AG09309 (cell line): Measurements from ENCODE around the gene SLIT3.

Source experiments
- DNase-seq: peaks from one replicate; pipeline ENCODE4 v3.0.0-alpha.2; 2010; ENCODE audit warnings: low read depth
- H3K4me3 ChIP-seq: 2 replicates; pipeline ENCODE4 v1.5.1; 2011; ENCODE audit warnings: mild to moderate bottlenecking, low read depth, low read length, moderate library complexity; ENCODE audit not compliant: control insufficient read depth
- CTCF ChIP-seq: IDR thresholded peaks from 2 replicates; pipeline ENCODE4 v1.5.1; 2011; ENCODE audit warnings: mild to moderate bottlenecking, low read depth, low read length, inconsistent platforms; ENCODE audit not compliant: insufficient read depth, control insufficient read depth; ENCODE audit errors: missing control alignments

SLIT3 gene

DNA sequence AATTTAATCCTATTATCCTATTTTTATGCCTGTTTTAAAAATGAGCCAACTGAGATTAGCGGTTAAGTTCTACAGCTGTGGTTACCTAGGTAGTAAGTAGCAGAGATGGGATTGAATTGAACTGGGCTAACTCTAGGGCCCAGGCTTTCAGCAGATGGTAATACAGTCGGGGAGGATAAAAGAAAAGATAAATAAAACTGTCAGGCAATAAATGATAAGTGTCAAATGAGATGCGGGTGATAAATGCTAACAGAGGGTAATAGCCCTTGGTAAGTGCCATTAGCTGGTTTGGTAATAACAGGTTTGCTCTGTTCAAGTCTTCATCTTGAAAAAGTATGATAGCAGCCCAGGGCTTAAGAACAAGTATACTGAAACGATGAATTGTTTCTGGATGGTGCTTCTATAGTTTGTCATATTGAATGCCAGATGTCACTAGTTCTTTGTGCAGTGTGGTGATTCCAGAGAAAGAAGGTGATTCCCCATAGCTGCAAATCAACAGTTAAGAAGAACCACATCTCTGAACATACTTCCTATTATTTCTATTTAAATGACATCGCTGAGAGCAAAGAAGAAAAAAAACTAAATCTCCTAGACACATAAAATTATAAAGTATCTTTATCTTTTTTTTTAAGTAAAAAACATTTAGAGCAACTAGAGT is 360.9 kb downstream of the SLIT3 start:
- TF ChIP-seq CTCF: no peak
- DNase-seq: no peak

GRCh38 chr5:168939156-168939800 is 361.7 kb downstream of the SLIT3 start:
- no peak for TF ChIP-seq CTCF
- DNase-seq: no peak
- H3K4me3 ChIP-seq: no peak overlapping the region

More for the DNA sequence above, 360.9 kb downstream of the SLIT3 start:
- no peak overlapping the region for H3K4me3 ChIP-seq

GRCh38 chr5:168936511-168936910 is 364.4 kb downstream of the SLIT3 start:
- DNase-seq: no peak
- no peak for TF ChIP-seq CTCF

GRCh38 chr5:168935183-168935582 is 365.8 kb downstream of the SLIT3 start:
- no peak for DNase-seq
- H3K4me3 ChIP-seq: no peak overlapping the region
- no peak for TF ChIP-seq CTCF

More at GRCh38 chr5:168936511-168936910, 364.4 kb downstream of the SLIT3 start:
- H3K4me3 ChIP-seq: no peak overlapping the region

GRCh38 chr5:168934169-168934568 is 366.8 kb downstream of the SLIT3 start:
- DNase-seq: no peak
- TF ChIP-seq CTCF: no peak
- no peak overlapping the region for H3K4me3 ChIP-seq

GRCh38 chr5:168932400-168933189 is 368.3 kb downstream of the SLIT3 start:
- no peak overlapping the region for H3K4me3 ChIP-seq
- no peak for DNase-seq
- no peak for TF ChIP-seq CTCF
